WTC11 (cell line): Measurements from ENCODE around the gene TCTN2. TPM values are rescaled to one million over a fixed set of nuclear protein-coding genes. Genes with fewer than 3 reads are reported as not detected.

Source experiments
- ATAC-seq: fragments of 200-7000 bp; cut with Tn5 transposase; 2 replicates; pipeline ENCODE4 v1.10.0; 2021; ENCODE audit warnings: mild to moderate bottlenecking, moderate library complexity
- CTCF ChIA-PET: fragments of 300-600 bp; sonication (Branson Sonifier 250); formaldehyde crosslinking; loops from one replicate; lab custom pipeline; 2021; ENCODE audit warnings: antibody characterized with exemption; lab: Charles Lee
- POLR2A ChIA-PET: fragments of 350-600 bp; sonication (Branson Sonifier 250); formaldehyde crosslinking; loops from one replicate; lab custom pipeline; 2021; ENCODE audit warnings: antibody characterized with exemption; lab: Charles Lee
- DNase-seq: peaks from one replicate; pipeline ENCODE4 v3.0.0; 2021; ENCODE audit warnings: low spot score
- H3K27ac Mint-ChIP-seq: 2 replicates; pipeline ENCODE4 v1.8.0; 2021; ENCODE audit warnings: mixed read lengths
- H3K27me3 Mint-ChIP-seq: 2 replicates; pipeline ENCODE4 v1.8.0; 2021; ENCODE audit warnings: low read depth, mild to moderate bottlenecking, moderate library complexity, mixed read lengths
- H3K36me3 Mint-ChIP-seq: 2 replicates; pipeline ENCODE4 v1.8.0; 2021; ENCODE audit warnings: mixed read lengths
- H3K4me1 Mint-ChIP-seq: 2 replicates; pipeline ENCODE4 v1.8.0; 2022; ENCODE audit warnings: mixed read lengths
- H3K4me3 Mint-ChIP-seq: 2 replicates; pipeline ENCODE4 v1.8.0; 2021; ENCODE audit warnings: mild to moderate bottlenecking, moderate library complexity, mixed read lengths
- H3K9me3 Mint-ChIP-seq: 2 replicates; pipeline ENCODE4 v1.8.0; 2021; ENCODE audit warnings: mixed read lengths
- FOXP1 ChIP-seq: sonication (generic); formaldehyde crosslinking; IDR thresholded peaks from 2 replicates; pipeline ENCODE4 v1.8.0; 2022; ENCODE audit warnings: missing genetic modification reagents, mild to moderate bottlenecking, moderate library complexity, borderline replicate concordance
- GTF2I ChIP-seq: fragments of 250-450 bp; sonication (Bioruptor Pico); conservative IDR thresholded peaks from 2 replicates; pipeline ENCODE4 v1.4.0; 2021; ENCODE audit warnings: mild to moderate bottlenecking
- IRF1 ChIP-seq: sonication (generic); formaldehyde crosslinking; IDR thresholded peaks from 2 replicates; pipeline ENCODE4 v1.8.0; 2023; ENCODE audit warnings: missing genetic modification reagents
- KAT7 ChIP-seq: sonication (generic); formaldehyde crosslinking; IDR thresholded peaks from 2 replicates; pipeline ENCODE4 v1.8.1; 2023; ENCODE audit warnings: missing genetic modification reagents, mild to moderate bottlenecking, borderline replicate concordance
- MYBL2 ChIP-seq: sonication (generic); formaldehyde crosslinking; IDR thresholded peaks from 2 replicates; pipeline ENCODE4 v1.8.1; 2023; ENCODE audit warnings: mild to moderate bottlenecking, moderate library complexity, missing genetic modification reagents
- NR1H2 ChIP-seq: sonication (generic); formaldehyde crosslinking; IDR thresholded peaks from 2 replicates; pipeline ENCODE4 v1.9.0; 2021; ENCODE audit warnings: mild to moderate bottlenecking, moderate library complexity, missing genetic modification reagents
- RELA ChIP-seq: sonication (generic); formaldehyde crosslinking; IDR thresholded peaks from 2 replicates; pipeline ENCODE4 v1.8.1; 2022; ENCODE audit warnings: missing genetic modification reagents, mild to moderate bottlenecking, borderline replicate concordance
- SP1 ChIP-seq: sonication (generic); formaldehyde crosslinking; conservative IDR thresholded peaks from 2 replicates; pipeline ENCODE4 v1.8.1; 2022; ENCODE audit warnings: missing genetic modification reagents
- TEAD1 ChIP-seq: sonication (generic); formaldehyde crosslinking; IDR thresholded peaks from 2 replicates; pipeline ENCODE4 v1.8.0; 2022; ENCODE audit warnings: mild to moderate bottlenecking, missing genetic modification reagents
- ZBTB21 ChIP-seq: sonication (generic); formaldehyde crosslinking; IDR thresholded peaks from 2 replicates; pipeline ENCODE4 v1.8.1; 2023; ENCODE audit warnings: mild to moderate bottlenecking, missing genetic modification reagents, borderline replicate concordance
- ZNF121 ChIP-seq: sonication (generic); formaldehyde crosslinking; IDR thresholded peaks from 2 replicates; pipeline ENCODE4 v1.8.0; 2023; ENCODE audit warnings: missing genetic modification reagents
- ZNF317 ChIP-seq: sonication (generic); formaldehyde crosslinking; IDR thresholded peaks from 2 replicates; pipeline ENCODE4 v1.8.1; 2023; ENCODE audit warnings: low read depth, mild to moderate bottlenecking, moderate library complexity, missing genetic modification reagents, borderline replicate concordance
- ZNF416 ChIP-seq: fragments of 250-450 bp; sonication (Bioruptor Pico); IDR thresholded peaks from 2 replicates; pipeline ENCODE4 v1.9.0; 2021; ENCODE audit warnings: mild to moderate bottlenecking, inconsistent platforms
- ZNF425 ChIP-seq: fragments of 250-450 bp; sonication (Bioruptor Pico); conservative IDR thresholded peaks from 2 replicates; pipeline ENCODE4 v1.9.0; 2021; ENCODE audit warnings: mild to moderate bottlenecking
- ZNF532 ChIP-seq: fragments of 250-450 bp; sonication (Bioruptor Pico); IDR thresholded peaks from 2 replicates; pipeline ENCODE4 v1.9.0; 2021; ENCODE audit warnings: mild to moderate bottlenecking, borderline replicate concordance
- ZNF671 ChIP-seq: fragments of 250-450 bp; sonication (Bioruptor Pico); IDR thresholded peaks from 2 replicates; pipeline ENCODE4 v1.8.0; 2021; ENCODE audit warnings: mild to moderate bottlenecking
- total RNA-seq: library from RNA; stranded (reverse); gene quantifications from 3 replicates; pipeline ENCODE4 v1.2.3, GENCODE V29; 2021
- TF ChIP-seq, protein P1 (sequence below): sonication (generic); formaldehyde crosslinking; IDR thresholded peaks from 2 replicates; pipeline ENCODE4 v1.8.0; 2023; ENCODE audit warnings: missing genetic modification reagents, mild to moderate bottlenecking, borderline replicate concordance
- TF ChIP-seq, protein P2 (sequence below): fragments of 250-450 bp; sonication (Bioruptor Pico); IDR thresholded peaks from 2 replicates; pipeline ENCODE4 v1.9.0; 2021; ENCODE audit warnings: moderate library complexity, mild to moderate bottlenecking, inconsistent platforms, borderline replicate concordance

Gene TCTN2
- total RNA-seq, 1 experiment from 2014 or later = 6.2 TPM

GRCh38 chr12:123750159-123750656 is 79.3 kb downstream of the TCTN2 start:
- Mint-ChIP-seq H3K9me3 (no peaks in the 10 kb centered on the region), H3K27me3 (no peaks in the 10 kb centered on the region), H3K4me1 (no peaks in the 10 kb centered on the region), H3K27ac (no peak overlapping the region), H3K36me3 (peaks cover 62% of the 10 kb centered on the region), H3K4me3 (no peak overlapping the region)
- ChIA-PET CTCF (interaction anchor here (1.5 kb wide), 1 partner anchor 11 kb away, joined by 4 read pairs; no protein-coding TSS in a partner anchor), POLR2A (no interaction called here)
- TF ChIP-seq IRF1 (CRISPR knock-in tag) = no peak
- no peak for TF ChIP-seq GTF2I (CRISPR knock-in tag)
- DNase-seq (no peak), ATAC-seq (no peak)

GRCh38 chr12:123752046-123752445 is 81.1 kb downstream of the TCTN2 start:
- Mint-ChIP-seq H3K4me1 (no peaks in the 10 kb centered on the region), H3K4me3 (no peak overlapping the region), H3K27ac (no peak overlapping the region), H3K36me3 (peaks cover 59% of the 10 kb centered on the region), H3K9me3 (no peaks in the 10 kb centered on the region), H3K27me3 (no peaks in the 10 kb centered on the region)
- TF ChIP-seq, protein P1, sequence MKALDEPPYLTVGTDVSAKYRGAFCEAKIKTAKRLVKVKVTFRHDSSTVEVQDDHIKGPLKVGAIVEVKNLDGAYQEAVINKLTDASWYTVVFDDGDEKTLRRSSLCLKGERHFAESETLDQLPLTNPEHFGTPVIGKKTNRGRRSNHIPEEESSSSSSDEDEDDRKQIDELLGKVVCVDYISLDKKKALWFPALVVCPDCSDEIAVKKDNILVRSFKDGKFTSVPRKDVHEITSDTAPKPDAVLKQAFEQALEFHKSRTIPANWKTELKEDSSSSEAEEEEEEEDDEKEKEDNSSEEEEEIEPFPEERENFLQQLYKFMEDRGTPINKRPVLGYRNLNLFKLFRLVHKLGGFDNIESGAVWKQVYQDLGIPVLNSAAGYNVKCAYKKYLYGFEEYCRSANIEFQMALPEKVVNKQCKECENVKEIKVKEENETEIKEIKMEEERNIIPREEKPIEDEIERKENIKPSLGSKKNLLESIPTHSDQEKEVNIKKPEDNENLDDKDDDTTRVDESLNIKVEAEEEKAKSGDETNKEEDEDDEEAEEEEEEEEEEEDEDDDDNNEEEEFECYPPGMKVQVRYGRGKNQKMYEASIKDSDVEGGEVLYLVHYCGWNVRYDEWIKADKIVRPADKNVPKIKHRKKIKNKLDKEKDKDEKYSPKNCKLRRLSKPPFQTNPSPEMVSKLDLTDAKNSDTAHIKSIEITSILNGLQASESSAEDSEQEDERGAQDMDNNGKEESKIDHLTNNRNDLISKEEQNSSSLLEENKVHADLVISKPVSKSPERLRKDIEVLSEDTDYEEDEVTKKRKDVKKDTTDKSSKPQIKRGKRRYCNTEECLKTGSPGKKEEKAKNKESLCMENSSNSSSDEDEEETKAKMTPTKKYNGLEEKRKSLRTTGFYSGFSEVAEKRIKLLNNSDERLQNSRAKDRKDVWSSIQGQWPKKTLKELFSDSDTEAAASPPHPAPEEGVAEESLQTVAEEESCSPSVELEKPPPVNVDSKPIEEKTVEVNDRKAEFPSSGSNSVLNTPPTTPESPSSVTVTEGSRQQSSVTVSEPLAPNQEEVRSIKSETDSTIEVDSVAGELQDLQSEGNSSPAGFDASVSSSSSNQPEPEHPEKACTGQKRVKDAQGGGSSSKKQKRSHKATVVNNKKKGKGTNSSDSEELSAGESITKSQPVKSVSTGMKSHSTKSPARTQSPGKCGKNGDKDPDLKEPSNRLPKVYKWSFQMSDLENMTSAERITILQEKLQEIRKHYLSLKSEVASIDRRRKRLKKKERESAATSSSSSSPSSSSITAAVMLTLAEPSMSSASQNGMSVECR = no peak
- ATAC-seq (no peak), DNase-seq (no peak)
- POLR2A ChIA-PET = no interaction called here
- CTCF ChIA-PET = no interaction called here

DNA sequence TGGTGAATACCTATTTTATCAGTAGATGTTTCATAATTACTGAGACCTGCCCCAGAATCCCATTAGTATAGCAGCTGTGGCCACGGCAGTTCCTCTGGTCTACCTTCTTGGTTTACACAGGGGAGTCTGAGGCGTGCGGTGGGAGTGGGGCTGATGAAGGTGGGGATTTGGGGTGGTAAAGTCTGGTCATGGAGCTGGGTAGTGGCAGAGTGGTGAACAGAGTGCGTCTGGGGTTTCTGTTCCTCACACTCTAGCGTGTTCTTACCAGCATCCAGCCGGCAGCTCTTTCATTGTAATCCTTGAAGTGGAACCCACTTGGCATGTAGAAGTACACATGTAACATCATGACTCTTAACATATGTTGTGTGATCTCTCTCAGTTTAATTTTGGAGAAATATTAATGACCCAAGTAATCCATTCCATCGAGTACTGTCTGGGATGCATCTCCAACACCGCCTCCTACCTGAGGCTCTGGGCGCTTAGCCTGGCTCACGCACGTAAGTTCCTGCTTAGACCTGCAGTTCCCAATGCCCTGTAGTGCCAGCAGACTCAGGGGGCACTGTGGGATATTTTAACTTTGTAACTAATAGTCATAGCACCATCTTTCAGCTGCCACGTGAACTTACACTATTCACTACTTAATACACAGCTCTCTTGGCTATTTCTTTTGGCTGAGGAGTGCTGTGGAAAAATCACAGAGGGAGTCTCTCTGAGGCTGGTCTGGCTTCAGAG is 83.3 kb downstream of the TCTN2 start:
- ChIA-PET CTCF (no interaction called here), POLR2A (no interaction called here)
- Mint-ChIP-seq H3K27ac (no peak overlapping the region), H3K4me3 (no peak overlapping the region), H3K27me3 (no peaks in the 10 kb centered on the region), H3K9me3 (no peaks in the 10 kb centered on the region), H3K4me1 (no peaks in the 10 kb centered on the region), H3K36me3 (peaks cover 51% of the 10 kb centered on the region)
- DNase-seq (no peak), ATAC-seq (no peak)
- TF ChIP-seq NR1H2 (CRISPR knock-in tag) = no peak
- TF ChIP-seq ZNF532 (CRISPR knock-in tag) = no peak
- TF ChIP-seq, protein P2, sequence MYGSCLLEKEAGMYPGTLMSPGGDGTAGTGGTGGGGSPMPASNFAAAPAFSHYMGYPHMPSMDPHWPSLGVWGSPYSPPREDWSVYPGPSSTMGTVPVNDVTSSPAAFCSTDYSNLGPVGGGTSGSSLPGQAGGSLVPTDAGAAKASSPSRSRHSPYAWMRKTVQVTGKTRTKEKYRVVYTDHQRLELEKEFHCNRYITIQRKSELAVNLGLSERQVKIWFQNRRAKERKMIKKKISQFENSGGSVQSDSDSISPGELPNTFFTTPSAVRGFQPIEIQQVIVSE (CRISPR knock-in tag) = no peak
- no peak for TF ChIP-seq KAT7 (CRISPR knock-in tag)
- TF ChIP-seq FOXP1 (CRISPR knock-in tag) = no peak
- TF ChIP-seq MYBL2 (CRISPR knock-in tag) = no peak
- no peak for TF ChIP-seq ZNF121
- no peak for TF ChIP-seq ZNF416 (CRISPR knock-in tag)
- no peak for TF ChIP-seq SP1 (CRISPR knock-in tag)
- no peak for TF ChIP-seq ZNF671 (CRISPR knock-in tag)
- no peak for TF ChIP-seq ZNF425 (CRISPR knock-in tag)
- TF ChIP-seq RELA = no peak
- no peak for TF ChIP-seq TEAD1
- no peak for TF ChIP-seq ZNF317 (CRISPR knock-in tag)
- no peak for TF ChIP-seq ZBTB21 (CRISPR knock-in tag)
